Liver (tissue), 9 donors: ENCODE data around the gene SAA4. TPM values are rescaled to one million over a fixed set of nuclear protein-coding genes. Genes with fewer than 3 reads are reported as not detected.
"Not testable (repeated sequence)": the region's sequence is repeated elsewhere in the genome, so short reads cannot be mapped to it uniquely, and the experiment has no call there.

Experiments
- DNase-seq: peaks from one replicate; pipeline ENCODE4 v3.0.0-alpha.2; 2017; ENCODE audit warnings: low spot score
- H3K27ac ChIP-seq, 2 donors: one replicate each; pipeline ENCODE4 v1.7.0; 2013; ENCODE audit warnings: inconsistent platforms in 2 of 2, low read length in 2 of 2, control low read depth in 1 of 2, low read depth in 1 of 2, mild to moderate bottlenecking in 1 of 2
- H3K27me3 ChIP-seq, 4 donors: one replicate each; pipeline versions ENCODE4 v1.6.1 to v1.7.0; 2013; ENCODE audit warnings: low read length in 3 of 4, inconsistent platforms in 1 of 4, mild to moderate bottlenecking in 1 of 4, moderate library complexity in 1 of 4; ENCODE audit not compliant: control insufficient read depth in 4 of 4, insufficient read depth in 4 of 4
- H3K36me3 ChIP-seq, 4 donors: one replicate each; pipeline versions ENCODE4 v1.6.1 to v1.7.0; 2013; ENCODE audit warnings: low read length in 3 of 4, mild to moderate bottlenecking in 3 of 4, low read depth in 1 of 4, moderate library complexity in 1 of 4; ENCODE audit not compliant: control insufficient read depth in 4 of 4, insufficient read depth in 3 of 4
- H3K4me1 ChIP-seq, 4 donors: one replicate each; pipeline versions ENCODE4 v1.6.1 to v1.7.0; 2013; ENCODE audit warnings: low read length in 3 of 4, mild to moderate bottlenecking in 3 of 4, moderate library complexity in 1 of 4; ENCODE audit not compliant: control insufficient read depth in 4 of 4, insufficient read depth in 4 of 4
- H3K4me3 ChIP-seq, 3 donors: one replicate each; pipeline versions ENCODE4 v1.6.1 to v1.7.0; 2013; ENCODE audit warnings: low read length in 3 of 3, control low read depth in 1 of 3, low read depth in 1 of 3, mild to moderate bottlenecking in 1 of 3
- H3K9ac ChIP-seq, 2 donors: one replicate each; pipeline ENCODE4 v1.7.0; 2013; ENCODE audit warnings: low read length in 2 of 2, mild to moderate bottlenecking in 2 of 2, moderate library complexity in 2 of 2, control low read depth in 1 of 2, low read depth in 1 of 2
- H3K9me3 ChIP-seq, 4 donors: one replicate each; pipeline versions ENCODE4 v1.6.1 to v1.7.0; 2013; ENCODE audit warnings: low read length in 3 of 4; ENCODE audit not compliant: control insufficient read depth in 4 of 4
- ATF3 ChIP-seq: IDR thresholded peaks from 2 replicates; pipeline ENCODE4 v1.6.1; 2016; ENCODE audit warnings: antibody characterized with exemption
- CTCF ChIP-seq: fragments of 150-350 bp; IDR thresholded peaks from 2 replicates; pipeline ENCODE4 v1.5.1; 2017; ENCODE audit warnings: improper control_type of control experiment, low read depth, low read length; ENCODE audit not compliant: missing input control
- EGR1 ChIP-seq, 2 donors: IDR thresholded peaks; 2 replicates each; pipeline ENCODE4 v1.6.1; 2016 to 2018; ENCODE audit warnings: antibody characterized with exemption in 2 of 2, low read depth in 2 of 2
- FOXA1 ChIP-seq: IDR thresholded peaks from 2 replicates; pipeline ENCODE4 v1.6.1; 2016; ENCODE audit warnings: antibody characterized with exemption
- FOXA2 ChIP-seq: IDR thresholded peaks from 2 replicates; pipeline ENCODE4 v1.6.1; 2016; ENCODE audit warnings: antibody characterized with exemption
- GABPA ChIP-seq, 2 donors: IDR thresholded peaks in 1 of 2; conservative IDR thresholded peaks in 1 of 2; 2 replicates each; pipeline ENCODE4 v1.6.1; 2016; ENCODE audit warnings: antibody characterized with exemption in 2 of 2, mild to moderate bottlenecking in 1 of 2, moderate library complexity in 1 of 2
- HNF4A ChIP-seq, 2 donors: conservative IDR thresholded peaks; 2 replicates each; pipeline ENCODE4 v1.6.1; 2016; ENCODE audit warnings: antibody characterized with exemption in 2 of 2, mild to moderate bottlenecking in 2 of 2
- JUND ChIP-seq, 2 donors: IDR thresholded peaks; 2 replicates each; pipeline ENCODE4 v1.6.1; 2016; ENCODE audit warnings: antibody characterized with exemption in 2 of 2
- NR2F2 ChIP-seq: IDR thresholded peaks from 2 replicates; pipeline ENCODE4 v1.6.1; 2016; ENCODE audit warnings: antibody characterized with exemption
- RAD21 ChIP-seq, 2 donors: IDR thresholded peaks; 2 replicates each; pipeline ENCODE4 v1.6.1; 2016; ENCODE audit warnings: antibody characterized with exemption in 2 of 2, mild to moderate bottlenecking in 2 of 2
- REST ChIP-seq: IDR thresholded peaks from 2 replicates; pipeline ENCODE4 v1.6.1; 2016; ENCODE audit warnings: antibody characterized with exemption, mild to moderate bottlenecking
- RXRA ChIP-seq, 2 donors: IDR thresholded peaks; 2 replicates each; pipeline ENCODE4 v1.6.1; 2017 to 2018; ENCODE audit warnings: antibody characterized with exemption in 2 of 2, mild to moderate bottlenecking in 1 of 2
- TAF1 ChIP-seq: conservative IDR thresholded peaks from 2 replicates; pipeline ENCODE4 v1.6.1; 2016; ENCODE audit warnings: antibody characterized with exemption, mild to moderate bottlenecking
- YY1 ChIP-seq: IDR thresholded peaks from 2 replicates; pipeline ENCODE4 v1.6.1; 2016; ENCODE audit warnings: antibody characterized with exemption, mild to moderate bottlenecking
- ZBTB33 ChIP-seq: IDR thresholded peaks from 2 replicates; pipeline ENCODE4 v1.6.1; 2016; ENCODE audit warnings: antibody characterized with exemption
- WGBS: extraction: QIAGEN DNeasy Blood & Tissue Kit; methylation state at CpG from one replicate; pipeline ENCODE4 v1.1.7; 2013; 5-methylcytosine and 5-hydroxymethylcytosine counted together
- polyA plus RNA-seq, 2 donors: library from polyadenylated mRNA; stranded (reverse) in 1 of 2; unstranded in 1 of 2; fragments of 200-250 nt in 1 of 2; fragments of >200 nt in 1 of 2; fragmentation: Nextera tagmentation in 1 of 2; extraction: Ambion mirVana in 1 of 2; gene quantifications; one replicate each; pipeline versions ENCODE4 v1.2.1 to v1.2.3, GENCODE V29; 2013 to 2015
- total RNA-seq, 2 donors: library from RNA; depleted of rRNA; stranded (reverse); fragments of >200 nt; gene quantifications; one replicate each; pipeline ENCODE4 v1.2.3, GENCODE V29; 2014
- donor health status: healthy.
- donor health status: healthy.
- donor health status: healthy.
- donor health status: healthy.
- donor health status: healthy.

The SAA4 gene
- total and polyA plus RNA-seq, 4 donors: 84.9 to 4,017 (median 1,127) TPM

GRCh38 chr11:18191376-18191775, 45.2 kb downstream of the SAA4 start:
- Histone ChIP-seq H3K27ac (no peak overlapping the region), H3K9ac (no peak overlapping the region), H3K9me3 (no peaks in the 10 kb centered on the region), H3K4me3 (no peak overlapping the region), H3K4me1 (no peaks in the 10 kb centered on the region), H3K27me3 (no peaks in the 10 kb centered on the region), H3K36me3 (no peaks in the 10 kb centered on the region)
- DNase-seq: no peak
- TF ChIP-seq CTCF (no peak), YY1 (no peak), NR2F2 (no peak), REST (no peak), EGR1 (IDR thresholded peaks at IDR 0.05; ENCODE audit: low read depth in 2 of 2) (no peak), FOXA2 (no peak), RXRA (IDR thresholded peaks at IDR 0.05) (no peak), HNF4A (conservative IDR thresholded peaks at IDR 0.05) (no peak), RAD21 (IDR thresholded peaks at IDR 0.05) (no peak)
- 92% methylated on average over 3 of the region's 3 CpGs for WGBS

GRCh38 chr11:18189476-18190245, 46.9 kb downstream of the SAA4 start:
- DNase-seq, H3K4me1 ChIP-seq, H3K27me3 ChIP-seq, H3K27ac ChIP-seq, H3K9me3 ChIP-seq, H3K9ac ChIP-seq, H3K36me3 ChIP-seq, H3K4me3 ChIP-seq: not testable (repeated sequence)
- 90% methylated on average over 34 of the region's 34 CpGs for WGBS

GRCh38 chr11:18188796-18189195, 47.8 kb downstream of the SAA4 start:
- Histone ChIP-seq H3K9me3 (no peaks in the 10 kb centered on the region), H3K4me3 (no peak overlapping the region), H3K36me3 (no peaks in the 10 kb centered on the region), H3K27me3 (peaks cover 0 to 2% (median 0%) of the 10 kb centered on the region in 4 donors), H3K9ac (no peak overlapping the region), H3K4me1 (no peaks in the 10 kb centered on the region), H3K27ac (no peak overlapping the region)
- DNase-seq: no peak
- 95% methylated on average over 24 of the region's 24 CpGs for WGBS
- TF ChIP-seq ATF3 (no peak), TAF1 (no peak), ZBTB33 (no peak), EGR1 (IDR thresholded peaks at IDR 0.05; ENCODE audit: low read depth in 2 of 2) (no peak), GABPA (IDR thresholded peaks at IDR 0.05 in 1 of 2, conservative IDR thresholded peaks at IDR 0.05 in 1 of 2) (no peak), RAD21 (IDR thresholded peaks at IDR 0.05) (no peak), YY1 (no peak), JUND (IDR thresholded peaks at IDR 0.05) (no peak), FOXA1 (no peak), FOXA2 (no peak), HNF4A (conservative IDR thresholded peaks at IDR 0.05) (no peak), REST (no peak)
